Endothelial cell of umbilical vein (primary cell): Measurements from ENCODE around the gene CNDP1. TPM values are rescaled to one million over a fixed set of nuclear protein-coding genes. Genes with fewer than 3 reads are reported as not detected.

Experiments used
- BruUV-seq: library from RNA; stranded (reverse); fragments of 400-500 nt; replicated peaks from 2 replicates; lab custom pipeline; 2021; lab: Mats Ljungman, UMichigan
- CTCF ChIA-PET: fragments of 300-600, 350-600 bp; sonication (Branson Sonifier 250); formaldehyde crosslinking; loops from one replicate; lab custom pipeline; 2021; ENCODE audit warnings: antibody characterized with exemption, inconsistent platforms; lab: Charles Lee
- POLR2A ChIA-PET: fragments of 300-600, 350-600 bp; sonication (Branson Sonifier 250); formaldehyde crosslinking; loops from one replicate; lab custom pipeline; 2021; ENCODE audit warnings: antibody characterized with exemption, inconsistent platforms; lab: Charles Lee
- DNase-seq: peaks from one replicate; pipeline ENCODE4 v3.0.0-alpha.2; 2011; ENCODE audit warnings: low read depth, low spot score
- FAIRE-seq: peaks from 2 replicates; lab custom pipeline; 2011; peaks lifted over from hg19 to GRCh38; lab: Jason Lieb, UNC
- H2AFZ ChIP-seq: 2 replicates; pipeline ENCODE4 v1.6.0; 2012; ENCODE audit warnings: low read depth, low read length, control low read depth, inconsistent platforms
- H3K27ac ChIP-seq: 2 replicates; pipeline ENCODE4 v1.5.1; 2011; ENCODE audit warnings: low read depth, mild to moderate bottlenecking, control low read depth, low read length, moderate library complexity; ENCODE audit not compliant: insufficient read depth
- H3K27me3 ChIP-seq, 2 experiments: 2 replicates each; pipeline versions ENCODE4 v1.6.0 to v1.6.1; 2011; ENCODE audit warnings: low read length in 2 of 2, mixed read lengths in 1 of 2; ENCODE audit not compliant: control insufficient read depth in 2 of 2, insufficient read depth in 2 of 2
- H3K36me3 ChIP-seq, 2 experiments: 2 replicates in 1 of 2; 3 replicates in 1 of 2; pipeline ENCODE4 v1.5.1; 2011; ENCODE audit warnings: low read length in 2 of 2, mild to moderate bottlenecking in 1 of 2, moderate library complexity in 1 of 2; ENCODE audit not compliant: control insufficient read depth in 2 of 2, insufficient read depth in 2 of 2; ENCODE audit errors: extremely low read depth in 1 of 2
- H3K4me1 ChIP-seq: 3 replicates; pipeline ENCODE4 v1.5.1; 2011; ENCODE audit warnings: mild to moderate bottlenecking, low read length; ENCODE audit not compliant: control insufficient read depth, insufficient read depth; ENCODE audit errors: extremely low read depth
- H3K4me2 ChIP-seq: 2 replicates; pipeline ENCODE4 v1.6.1; 2011; ENCODE audit warnings: low read length, control low read depth, mixed read lengths; ENCODE audit not compliant: insufficient read depth
- H3K4me3 ChIP-seq, 3 experiments: fragments of 200-600 bp in 1 of 3; sonication (generic), shearing (Covaris generic) in 1 of 3; replicated peaks in 1 of 3; 2 replicates each; pipeline ENCODE4 v1.5.1; 2011 to 2016; ENCODE audit warnings: control low read depth in 3 of 3, low read length in 3 of 3, mild to moderate bottlenecking in 2 of 3, inconsistent platforms in 1 of 3, low read depth in 1 of 3, moderate library complexity in 1 of 3; ENCODE audit not compliant: insufficient read depth in 1 of 3
- H3K79me2 ChIP-seq: 2 replicates; pipeline ENCODE4 v1.6.0; 2012; ENCODE audit warnings: low read length, inconsistent platforms; ENCODE audit not compliant: control insufficient read depth, insufficient read depth
- H3K9ac ChIP-seq: replicated peaks from 2 replicates; pipeline ENCODE3; 2011; ENCODE audit warnings: low read length, control low read depth; ENCODE audit not compliant: insufficient read depth; ENCODE audit errors: extremely low read depth
- H3K9me1 ChIP-seq: replicated peaks from 3 replicates; pipeline ENCODE4 v1.6.0; 2011; ENCODE audit warnings: mild to moderate bottlenecking, low read length; ENCODE audit not compliant: control insufficient read depth, insufficient read depth; ENCODE audit errors: extremely low read depth
- H3K9me3 ChIP-seq: replicated peaks from 2 replicates; pipeline ENCODE4 v1.5.1; 2012; ENCODE audit warnings: low read length, inconsistent platforms; ENCODE audit not compliant: control insufficient read depth, insufficient read depth
- H4K20me1 ChIP-seq: replicated peaks from 2 replicates; pipeline ENCODE3; 2011; ENCODE audit warnings: mild to moderate bottlenecking, low read length; ENCODE audit not compliant: control insufficient read depth, insufficient read depth; ENCODE audit errors: extremely low read depth
- CTCF ChIP-seq, 2 donors: IDR thresholded peaks; 1 replicate in 1 of 2; 2 replicates in 1 of 2; pipeline ENCODE4 v1.5.1; 2011; ENCODE audit warnings: low read length in 2 of 2, mild to moderate bottlenecking in 2 of 2, moderate library complexity in 2 of 2, control low read depth in 1 of 2, inconsistent platforms in 1 of 2, low read depth in 1 of 2; ENCODE audit not compliant: insufficient read depth in 1 of 2; ENCODE audit errors: extremely low read depth in 1 of 2
- EZH2 ChIP-seq: IDR thresholded peaks from 2 replicates; pipeline ENCODE4 v1.6.1; 2012; ENCODE audit warnings: borderline replicate concordance, low read depth, mild to moderate bottlenecking, moderate library complexity, low read length, inconsistent platforms; ENCODE audit not compliant: severe bottlenecking
- FOS ChIP-seq: IDR thresholded peaks from 2 replicates; pipeline ENCODE4 v1.6.1; 2011; ENCODE audit warnings: mild to moderate bottlenecking, low read length, moderate library complexity, borderline replicate concordance; ENCODE audit not compliant: insufficient read depth
- JUN ChIP-seq: IDR thresholded peaks from 2 replicates; pipeline ENCODE4 v1.6.1; 2011; ENCODE audit warnings: borderline replicate concordance, low read depth; ENCODE audit not compliant: insufficient read length, insufficient read depth
- MYC ChIP-seq: IDR thresholded peaks from one replicate; pipeline ENCODE4 v1.6.1; 2011; ENCODE audit warnings: mild to moderate bottlenecking, low read depth, low read length
- POLR2A ChIP-seq: IDR thresholded peaks from 2 replicates; pipeline ENCODE4 v1.6.1; 2012; ENCODE audit warnings: low read depth, mild to moderate bottlenecking, control low read depth, low read length
- POLR2AphosphoS5 ChIP-seq: IDR thresholded peaks from 2 replicates; pipeline ENCODE4 v1.6.1; 2012; ENCODE audit warnings: low read depth, mild to moderate bottlenecking, control low read depth, low read length, moderate library complexity; ENCODE audit not compliant: insufficient read depth
- dilution Hi-C: fragments of 300-500 bp; cut with MboI; formaldehyde crosslinking; loops from one replicate; pipeline ENCODE4 v1.15.0; 2019; ENCODE audit warnings: low sequenced_read_pairs; ENCODE audit not compliant: extremely low pct_ligation_motif_present
- intact Hi-C: fragments of 100-400 bp; cut with micrococcal nuclease; formaldehyde crosslinking; loops from one replicate; pipeline ENCODE4 v1.10.0; 2022
- polyA plus RNA-seq, 4 experiments: library from polyadenylated mRNA; depleted of rRNA in 3 of 4; stranded (reverse) in 3 of 4; unstranded in 1 of 4; fragments of >200 nt; gene quantifications; 2 replicates each; pipeline versions ENCODE4 v1.2.1 to v1.2.3, GENCODE V29; 2011 to 2012; ENCODE audit warnings: missing spikeins in 1 of 4
- total RNA-seq: library from RNA; stranded (reverse); gene quantifications from 2 replicates; pipeline ENCODE4 v1.2.3, GENCODE V29; 2021
- TF ChIP-seq, protein P1 (sequence below): IDR thresholded peaks from 2 replicates; pipeline ENCODE4 v1.6.1; 2011; ENCODE audit not compliant: insufficient read depth, insufficient read length

CNDP1 gene
- total and polyA plus RNA-seq, 2 donors (not counting 3 experiments of a cell fraction or from before 2014, with no cell fraction given): not detected

DNA sequence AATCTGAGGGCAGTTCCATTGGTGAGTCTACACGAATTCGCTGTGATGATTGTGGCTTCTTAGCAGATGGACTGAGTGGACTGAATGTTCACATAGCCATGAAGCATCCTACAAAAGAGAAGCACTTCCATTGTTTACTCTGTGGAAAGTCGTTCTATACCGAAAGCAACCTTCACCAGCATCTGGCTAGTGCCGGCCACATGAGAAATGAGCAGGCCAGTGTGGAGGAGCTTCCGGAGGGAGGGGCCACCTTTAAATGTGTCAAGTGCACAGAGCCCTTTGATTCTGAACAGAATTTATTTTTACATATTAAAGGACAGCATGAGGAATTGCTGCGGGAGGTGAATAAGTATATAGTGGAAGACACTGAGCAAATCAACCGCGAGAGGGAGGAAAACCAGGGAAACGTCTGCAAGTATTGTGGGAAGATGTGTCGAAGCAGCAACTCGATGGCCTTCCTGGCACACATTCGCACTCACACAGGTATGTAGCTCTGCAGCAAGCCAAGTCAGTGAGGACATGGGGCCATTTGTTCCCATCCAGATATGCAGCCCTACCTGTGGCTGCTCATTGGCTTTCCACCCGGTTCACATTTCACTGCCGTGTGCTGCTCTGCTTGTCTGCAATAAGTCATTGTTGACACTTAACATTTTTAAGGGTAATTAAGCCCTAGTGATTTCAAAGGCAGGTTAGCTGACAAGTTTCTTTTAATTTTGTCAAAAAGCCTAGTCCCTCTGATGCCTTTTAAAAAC, 101.1 kb downstream of the CNDP1 start:
- intact Hi-C loops: no loop called here
- TF ChIP-seq POLR2AphosphoS5 (no peak), FOS (no peak), JUN (no peak), MYC (no peak), CTCF (IDR thresholded peaks at IDR 0.05; ENCODE audit: extremely low read depth in 1 of 2, insufficient read depth in 1 of 2, low read depth in 1 of 2, low read length in 2 of 2) (no peak), POLR2A (no peak), EZH2 (no peak)
- TF ChIP-seq, protein P1, sequence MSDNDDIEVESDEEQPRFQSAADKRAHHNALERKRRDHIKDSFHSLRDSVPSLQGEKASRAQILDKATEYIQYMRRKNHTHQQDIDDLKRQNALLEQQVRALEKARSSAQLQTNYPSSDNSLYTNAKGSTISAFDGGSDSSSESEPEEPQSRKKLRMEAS: no peak
- DNase-seq (no peak), FAIRE-seq (no peak)
- Histone ChIP-seq H3K4me3 (no peak overlapping the region), H3K4me1 (peaks cover 14% of the 10 kb centered on the region), H3K9me1 (peaks cover 3% of the 10 kb centered on the region), H3K27ac (no peak overlapping the region), H3K27me3 (no peaks in the 10 kb centered on the region), H2AFZ (no peak overlapping the region), H3K9me3 (no peaks in the 10 kb centered on the region), H3K36me3 (peaks cover 0 to 6% of the 10 kb centered on the region in 2 experiments), H3K79me2 (no peaks in the 10 kb centered on the region), H3K9ac (no peak overlapping the region), H4K20me1 (no peaks in the 10 kb centered on the region), H3K4me2 (no peak overlapping the region)
- dilution Hi-C loops: no loop called here
- POLR2A ChIA-PET: no interaction called here
- BruUV-seq: no TSS peak
- CTCF ChIA-PET: interaction anchor here (1.4 to 2.1 kb wide), 2 partner anchors 12 to 328 kb away, joined by 4 read pairs; no protein-coding TSS in a partner anchor

Other genes with a start within 250 kb of the CNDP1 start
- 24.9 and 32.2 TPM in 2 replicates for gene CYB5A, start 242.5 kb upstream of the CNDP1 start, total RNA-seq
- 52.6 and 74.0 TPM in 2 replicates for gene CYB5A, start 242.5 kb upstream of the CNDP1 start, polyA plus RNA-seq
- gene C18orf63, start 218.7 kb upstream of the CNDP1 start, total RNA-seq: not detected in 2 replicates
- gene C18orf63, start 218.7 kb upstream of the CNDP1 start, polyA plus RNA-seq: not detected in 2 replicates
- not detected in 2 replicates for gene DIPK1C, start 77.2 kb upstream of the CNDP1 start, total RNA-seq
- not detected in 2 replicates for gene DIPK1C, start 77.2 kb upstream of the CNDP1 start, polyA plus RNA-seq
- 121 and 123 TPM in 2 replicates for gene CNDP2, start 38.1 kb upstream of the CNDP1 start, total RNA-seq
- 39.9 and 52.9 TPM in 2 replicates for gene CNDP2, start 38.1 kb upstream of the CNDP1 start, polyA plus RNA-seq
- gene ZNF407, start 63.4 kb downstream of the CNDP1 start, total RNA-seq: 17.3 and 20.1 TPM in 2 replicates
- gene ZNF407, start 63.4 kb downstream of the CNDP1 start, polyA plus RNA-seq: 3.7 and 3.8 TPM in 2 replicates